Measurements from ENCODE around the gene TBC1D21.

GRCh38 chr15:73852507-73852906, 20.9 kb upstream of the TBC1D21 start:
- no peak for TF ChIP-seq CTCF (conservative IDR thresholded peaks at IDR 0.05; ENCODE audit: low read depth, low read length)
- TF ChIP-seq EZH2 (IDR thresholded peaks at IDR 0.05; ENCODE audit: borderline replicate concordance, low read depth, low read length, poor library complexity, severe bottlenecking): no peak

Measured in A673 (cell line).